NT2/D1 (cell line): Measurements from ENCODE around the gene ANAPC2.

ENCODE experiments used
- SUZ12 ChIP-seq: IDR thresholded peaks from 2 replicates; pipeline ENCODE4 v1.6.1; 2011; ENCODE audit not compliant: insufficient read length, insufficient read depth; ENCODE audit errors: extremely low read depth
- YY1 ChIP-seq: IDR thresholded peaks from 2 replicates; pipeline ENCODE4 v1.6.1; 2011; ENCODE audit not compliant: insufficient read length, insufficient read depth
- ZNF274 ChIP-seq: IDR thresholded peaks from 2 replicates; pipeline ENCODE4 v1.6.1; 2011; ENCODE audit warnings: mild to moderate bottlenecking, low read depth, low read length

DNA sequence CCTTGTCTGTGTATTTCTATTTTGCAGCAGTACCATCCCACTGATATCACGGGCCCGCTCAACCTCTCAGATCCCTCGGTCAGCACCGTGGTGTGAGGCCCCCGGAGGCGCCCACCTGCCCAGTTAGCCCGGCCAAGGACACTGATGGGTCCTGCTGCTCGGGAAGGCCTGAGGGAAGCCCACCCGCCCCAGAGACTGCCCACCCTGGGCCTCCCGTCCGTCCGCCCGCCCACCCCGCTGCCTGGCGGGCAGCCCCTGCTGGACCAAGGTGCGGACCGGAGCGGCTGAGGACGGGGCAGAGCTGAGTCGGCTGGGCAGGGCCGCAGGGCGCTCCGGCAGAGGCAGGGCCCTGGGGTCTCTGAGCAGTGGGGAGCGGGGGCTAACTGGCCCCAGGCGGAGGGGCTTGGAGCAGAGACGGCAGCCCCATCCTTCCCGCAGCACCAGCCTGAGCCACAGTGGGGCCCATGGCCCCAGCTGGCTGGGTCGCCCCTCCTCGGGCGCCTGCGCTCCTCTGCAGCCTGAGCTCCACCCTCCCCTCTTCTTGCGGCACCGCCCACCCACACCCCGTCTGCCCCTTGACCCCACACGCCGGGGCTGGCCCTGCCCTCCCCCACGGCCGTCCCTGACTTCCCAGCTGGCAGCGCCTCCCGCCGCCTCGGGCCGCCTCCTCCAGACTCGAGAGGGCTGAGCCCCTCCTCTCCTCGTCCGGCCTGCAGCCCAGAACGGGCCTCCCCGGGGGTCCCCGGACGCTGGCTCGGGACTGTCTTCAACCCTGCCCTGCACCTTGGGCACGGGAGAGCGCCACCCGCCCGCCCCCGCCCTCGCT is 20.4 kb downstream of the ANAPC2 start:
- TF ChIP-seq ZNF274 = no peak
- TF ChIP-seq SUZ12 = peak; percentile 44
- TF ChIP-seq YY1 = no peak
